Epithelial cell of proximal tubule (primary cell): ENCODE results near the gene FHIT. TPM values are rescaled to one million over a fixed set of nuclear protein-coding genes. Genes with fewer than 3 reads are reported as not detected.

ENCODE experiments used
- DNase-seq: peaks from one replicate; pipeline ENCODE4 v3.0.0-alpha.2; 2011; ENCODE audit warnings: low read depth
- H3K4me3 ChIP-seq: 2 replicates; pipeline ENCODE4 v1.5.1; 2011; ENCODE audit warnings: low read depth, mild to moderate bottlenecking, low read length
- total RNA-seq: library from RNA; depleted of rRNA; stranded (reverse); fragments of >200 nt; gene quantifications from 2 replicates; pipeline ENCODE4 v1.2.3, GENCODE V29; 2015
- TF ChIP-seq, protein P1 (sequence below): conservative IDR thresholded peaks from 2 replicates; pipeline ENCODE4 v1.5.1; 2012; ENCODE audit warnings: low read depth, mild to moderate bottlenecking, low read length

Gene FHIT
- total RNA-seq, 1 donor from 2014 or later: 3.7 TPM

- TF ChIP-seq, protein P1, sequence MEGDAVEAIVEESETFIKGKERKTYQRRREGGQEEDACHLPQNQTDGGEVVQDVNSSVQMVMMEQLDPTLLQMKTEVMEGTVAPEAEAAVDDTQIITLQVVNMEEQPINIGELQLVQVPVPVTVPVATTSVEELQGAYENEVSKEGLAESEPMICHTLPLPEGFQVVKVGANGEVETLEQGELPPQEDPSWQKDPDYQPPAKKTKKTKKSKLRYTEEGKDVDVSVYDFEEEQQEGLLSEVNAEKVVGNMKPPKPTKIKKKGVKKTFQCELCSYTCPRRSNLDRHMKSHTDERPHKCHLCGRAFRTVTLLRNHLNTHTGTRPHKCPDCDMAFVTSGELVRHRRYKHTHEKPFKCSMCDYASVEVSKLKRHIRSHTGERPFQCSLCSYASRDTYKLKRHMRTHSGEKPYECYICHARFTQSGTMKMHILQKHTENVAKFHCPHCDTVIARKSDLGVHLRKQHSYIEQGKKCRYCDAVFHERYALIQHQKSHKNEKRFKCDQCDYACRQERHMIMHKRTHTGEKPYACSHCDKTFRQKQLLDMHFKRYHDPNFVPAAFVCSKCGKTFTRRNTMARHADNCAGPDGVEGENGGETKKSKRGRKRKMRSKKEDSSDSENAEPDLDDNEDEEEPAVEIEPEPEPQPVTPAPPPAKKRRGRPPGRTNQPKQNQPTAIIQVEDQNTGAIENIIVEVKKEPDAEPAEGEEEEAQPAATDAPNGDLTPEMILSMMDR: no peak
- DNase-seq: no peak
Measured at GRCh38 chr3:61139686-61140085, 111.6 kb downstream of the FHIT start.

GRCh38 chr3:61138401-61138800 lies 112.9 kb downstream of the FHIT start:
- TF ChIP-seq, protein P1: no peak
- no peak overlapping the region for H3K4me3 ChIP-seq
- DNase-seq: no peak

More at GRCh38 chr3:61139686-61140085, 111.6 kb downstream of the FHIT start:
- H3K4me3 ChIP-seq: no peak overlapping the region

- TF ChIP-seq, protein P1: no peak
- no peak overlapping the region for H3K4me3 ChIP-seq
- DNase-seq: no peak
Measured at GRCh38 chr3:61136191-61136590, 115.1 kb downstream of the FHIT start.

GRCh38 chr3:61134532-61134931 lies 116.7 kb downstream of the FHIT start:
- H3K4me3 ChIP-seq: no peak overlapping the region
- TF ChIP-seq, protein P1: no peak
- DNase-seq: no peak

DNA sequence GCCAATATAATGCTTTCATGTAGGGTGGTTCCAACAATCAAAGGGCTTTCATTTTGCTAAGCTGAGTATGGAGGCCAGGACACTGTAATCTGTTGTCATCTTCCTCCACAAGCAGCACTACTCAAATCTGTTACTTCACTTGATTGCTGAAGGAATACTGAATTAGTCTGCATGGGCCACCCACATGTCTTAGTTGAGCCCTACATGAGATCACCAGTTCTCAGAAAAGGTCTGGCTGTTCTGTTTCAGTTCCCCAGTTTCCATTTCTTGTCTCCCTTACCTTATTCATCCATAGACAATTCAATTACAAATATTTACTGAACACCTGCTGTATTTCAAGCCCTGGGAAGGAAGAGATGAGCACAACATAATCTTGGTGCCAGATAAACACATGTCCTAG lies 119.2 kb downstream of the FHIT start:
- TF ChIP-seq, protein P1: no peak
- DNase-seq: no peak
- no peak overlapping the region for H3K4me3 ChIP-seq

- DNase-seq: no peak
- TF ChIP-seq, protein P1: no peak
- H3K4me3 ChIP-seq: no peak overlapping the region
Measured at GRCh38 chr3:61118830-61119229, 132.4 kb downstream of the FHIT start.

DNA sequence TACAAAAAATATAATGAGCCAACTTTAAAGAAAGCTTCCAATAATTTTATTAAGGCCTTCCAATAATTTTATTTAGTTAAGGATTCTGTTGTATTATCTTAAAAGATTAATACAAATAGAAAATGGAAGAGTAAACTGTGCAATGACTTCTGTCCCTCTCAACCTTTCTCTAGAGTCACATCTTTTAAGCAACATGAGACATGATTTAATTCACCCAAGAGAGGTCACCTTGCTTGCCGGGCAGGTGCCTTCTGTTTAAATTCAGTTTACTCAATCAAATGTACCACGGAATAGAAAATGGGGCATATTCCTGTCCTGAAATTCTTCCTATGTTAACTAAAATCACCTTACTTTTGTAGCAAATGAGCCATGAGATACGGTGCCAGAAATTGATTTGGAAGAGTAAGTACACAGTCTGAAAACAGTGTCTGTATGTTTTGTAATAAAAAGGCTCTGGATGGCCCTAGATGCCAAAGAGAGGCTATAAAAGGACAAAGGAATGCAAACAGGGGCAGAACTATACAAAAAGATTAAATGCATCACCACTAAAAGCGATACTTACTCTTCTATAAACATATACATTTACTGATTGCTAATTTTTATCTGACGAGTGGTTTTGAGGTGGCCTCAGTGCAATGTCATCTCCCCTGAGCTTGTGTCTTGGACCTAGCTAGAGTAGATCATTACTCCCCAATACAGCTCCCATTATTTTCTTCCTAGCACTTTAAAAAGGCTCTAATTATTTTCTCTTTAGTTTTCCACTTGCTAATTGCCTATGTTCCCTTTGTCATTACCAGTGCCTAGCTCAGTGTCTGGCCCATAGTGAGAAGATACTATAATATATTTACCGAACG lies 134.0 kb downstream of the FHIT start:
- TF ChIP-seq, protein P1: no peak
- H3K4me3 ChIP-seq: no peak overlapping the region
- no peak for DNase-seq
